IMR-90 (cell line): ENCODE data around the gene COX8C. TPM values are rescaled to one million over a fixed set of nuclear protein-coding genes. Genes with fewer than 3 reads are reported as not detected.

Source experiments
- ATAC-seq: fragments of 200-7000 bp; cut with Tn5 transposase; 2 replicates; pipeline ENCODE4 v1.9.1; 2020; ENCODE audit warnings: low read depth, mild to moderate bottlenecking, moderate library complexity
- BruUV-seq: library from RNA; stranded (reverse); fragments of 400-500 nt; replicated peaks from 2 replicates; lab custom pipeline; 2021; lab: Mats Ljungman, UMichigan
- CTCF ChIA-PET: fragments of 300-600 bp; formaldehyde crosslinking; extraction: SDS; loops from one replicate; lab custom pipeline; 2021; ENCODE audit warnings: antibody characterized with exemption; lab: Yijun Ruan, JAX
- POLR2A ChIA-PET: fragments of 300-600 bp; sonication (Branson Sonifier 250); formaldehyde crosslinking; loops from one replicate; lab custom pipeline; 2022; ENCODE audit warnings: antibody characterized with exemption; ENCODE audit not compliant: unreplicated experiment; lab: Charles Lee
- DNase-seq: peaks from one replicate; pipeline ENCODE4 v3.0.0; 2013
- H2AFZ ChIP-seq: replicated peaks from 2 replicates; pipeline ENCODE3; 2013; ENCODE audit warnings: low read length, mild to moderate bottlenecking; ENCODE audit not compliant: poor library complexity
- H2AK5ac ChIP-seq: 2 replicates; pipeline ENCODE4 v1.6.1; 2013; ENCODE audit warnings: low read depth, low read length, inconsistent platforms
- H2AK9ac ChIP-seq: replicated peaks from 2 replicates; pipeline ENCODE3; 2013; ENCODE audit warnings: mild to moderate bottlenecking, low read depth, low read length, moderate library complexity; ENCODE audit not compliant: poor library complexity
- H2BK120ac ChIP-seq: 2 replicates; pipeline ENCODE4 v1.6.1; 2013; ENCODE audit warnings: low read depth, low read length, inconsistent platforms
- H2BK15ac ChIP-seq: 3 replicates; pipeline ENCODE4 v1.6.1; 2013; ENCODE audit warnings: low read depth, low read length, inconsistent platforms
- H2BK20ac ChIP-seq: 2 replicates; pipeline ENCODE4 v1.6.1; 2013; ENCODE audit warnings: low read depth, mild to moderate bottlenecking, inconsistent platforms, low read length, moderate library complexity
- H2BK5ac ChIP-seq: 2 replicates; pipeline ENCODE4 v1.6.1; 2013; ENCODE audit warnings: mild to moderate bottlenecking, low read depth, low read length, inconsistent platforms; ENCODE audit not compliant: poor library complexity, severe bottlenecking
- H3K14ac ChIP-seq: replicated peaks from 2 replicates; pipeline ENCODE4 v1.6.1; 2013; ENCODE audit warnings: low read depth, low read length, inconsistent platforms
- H3K18ac ChIP-seq: 2 replicates; pipeline ENCODE4 v1.6.1; 2013; ENCODE audit warnings: low read depth, low read length, control low read depth
- H3K23ac ChIP-seq: 2 replicates; pipeline ENCODE4 v1.6.1; 2013; ENCODE audit warnings: low read depth, low read length, inconsistent platforms
- H3K27ac ChIP-seq: 2 replicates; pipeline ENCODE4 v1.5.1; 2013; ENCODE audit warnings: mild to moderate bottlenecking, control low read depth, low read length; ENCODE audit not compliant: insufficient read depth
- H3K27me3 ChIP-seq: 2 replicates; pipeline ENCODE4 v1.6.1; 2013; ENCODE audit warnings: low read length; ENCODE audit not compliant: control insufficient read depth, insufficient read depth
- H3K36me3 ChIP-seq: 2 replicates; pipeline ENCODE4 v1.6.1; 2013; ENCODE audit warnings: low read length, mixed read lengths; ENCODE audit not compliant: control insufficient read depth, insufficient read depth
- H3K4ac ChIP-seq: 2 replicates; pipeline ENCODE4 v1.6.1; 2013; ENCODE audit warnings: low read depth, low read length, inconsistent platforms
- H3K4me1 ChIP-seq: 2 replicates; pipeline ENCODE4 v1.6.1; 2013; ENCODE audit warnings: low read length, mixed read lengths; ENCODE audit not compliant: control insufficient read depth, insufficient read depth
- H3K4me2 ChIP-seq: 2 replicates; pipeline ENCODE4 v1.6.1; 2013; ENCODE audit warnings: low read depth, mild to moderate bottlenecking, control low read depth, low read length, moderate library complexity
- H3K4me3 ChIP-seq: 2 replicates; pipeline ENCODE4 v1.5.1; 2013; ENCODE audit warnings: low read depth, mild to moderate bottlenecking, control low read depth, low read length, moderate library complexity; ENCODE audit not compliant: insufficient read depth
- H3K56ac ChIP-seq: 2 replicates; pipeline ENCODE4 v1.6.1; 2013; ENCODE audit warnings: low read length, inconsistent platforms; ENCODE audit not compliant: insufficient read depth; ENCODE audit errors: extremely low read depth
- H3K79me1 ChIP-seq, 2 experiments: 2 replicates each; pipeline ENCODE4 v1.6.1; 2013; ENCODE audit warnings: low read length in 2 of 2, inconsistent platforms in 1 of 2, low read depth in 1 of 2
- H3K9ac ChIP-seq: 2 replicates; pipeline ENCODE4 v1.6.1; 2013; ENCODE audit warnings: low read depth, low read length, control low read depth
- H3K9me1 ChIP-seq: 2 replicates; pipeline ENCODE4 v1.6.1; 2013; ENCODE audit warnings: low read length, inconsistent platforms; ENCODE audit not compliant: insufficient read depth
- H3K9me3 ChIP-seq: 2 replicates; pipeline ENCODE4 v1.6.1; 2013; ENCODE audit warnings: low read length; ENCODE audit not compliant: control insufficient read depth, insufficient read depth
- H4K20me1 ChIP-seq: 2 replicates; pipeline ENCODE4 v1.6.1; 2013; ENCODE audit warnings: low read length, inconsistent platforms; ENCODE audit not compliant: insufficient read depth
- H4K5ac ChIP-seq: 2 replicates; pipeline ENCODE4 v1.6.1; 2013; ENCODE audit warnings: mild to moderate bottlenecking, low read depth, low read length, control low read depth
- H4K8ac ChIP-seq, 2 experiments: 2 replicates each; pipeline ENCODE4 v1.6.1; 2013; ENCODE audit warnings: low read depth in 2 of 2, low read length in 2 of 2, control low read depth in 1 of 2, inconsistent platforms in 1 of 2
- H4K91ac ChIP-seq: 2 replicates; pipeline ENCODE4 v1.6.1; 2013; ENCODE audit warnings: low read depth, low read length, inconsistent platforms; ENCODE audit not compliant: insufficient read depth
- MAZ ChIP-seq: IDR thresholded peaks from 2 replicates; pipeline ENCODE4 v1.6.1; 2012; ENCODE audit warnings: low read depth, mild to moderate bottlenecking, low read length, improper control_type of control experiment, moderate library complexity, borderline replicate concordance
- RFX5 ChIP-seq: IDR thresholded peaks from 2 replicates; pipeline ENCODE4 v1.8.0; 2012; ENCODE audit warnings: low read depth, mild to moderate bottlenecking, low read length, moderate library complexity
- WGBS, 2 experiments: methylation state at CpG; one replicate each; pipeline versions ENCODE4 v1.1.5 to v1.1.7; 2013; ENCODE audit warnings: missing lambda C conversion rate in 2 of 2; ENCODE audit not compliant: insufficient read length in 1 of 2; ENCODE audit errors: extremely low coverage in 2 of 2; 5-methylcytosine and 5-hydroxymethylcytosine counted together
- dilution Hi-C: fragments of 300-500 bp; cut with HindIII; formaldehyde crosslinking; loops from one replicate; pipeline ENCODE4 v1.14.3; 2018; ENCODE audit warnings: low sequenced_read_pairs; ENCODE audit not compliant: unreplicated experiment
- in situ Hi-C: fragments of 300-500 bp; cut with MboI; formaldehyde crosslinking; loops from 3 replicates; pipeline ENCODE4 v1.14.3; 2019; ENCODE audit warnings: low sequenced_read_pairs, inconsistent platforms, mixed read lengths
- intact Hi-C: fragments of 100-400 bp; cut with micrococcal nuclease; formaldehyde crosslinking; loops from 2 replicates; pipeline ENCODE4 v1.10.0; 2022
- polyA plus RNA-seq, 3 experiments: library from polyadenylated mRNA; depleted of rRNA; stranded (reverse); fragments of >200 nt; gene quantifications; 2 replicates each; pipeline ENCODE4 v1.2.3, GENCODE V29; 2012; ENCODE audit warnings: low replicate concordance in 1 of 3
- total RNA-seq: library from RNA; depleted of rRNA; stranded (reverse); fragments of >200 nt; gene quantifications from 2 replicates; pipeline ENCODE4 v1.2.3, GENCODE V29; 2012

Gene COX8C
- total and polyA plus RNA-seq, 2 of the 4 experiments (the other 2 are of a cell fraction) = not detected

- Histone ChIP-seq H3K27me3 (no peaks in the 10 kb centered on the region), H2BK120ac (no peak overlapping the region), H2AK5ac (no peak overlapping the region), H3K9me3 (no peaks in the 10 kb centered on the region), H4K5ac (peak overlapping the region; percentile 28; the same call in 1 of the 2 replicates), H3K36me3 (no peaks in the 10 kb centered on the region), H3K4me1 (no peaks in the 10 kb centered on the region), H3K23ac (no peak overlapping the region), H2BK15ac (no peak overlapping the region), H3K9me1 (no peaks in the 10 kb centered on the region), H3K56ac (no peak overlapping the region), H2BK20ac (no peak overlapping the region), H3K18ac (no peak overlapping the region; the same call in 1 of the 2 replicates), H3K79me1 (peaks cover 0 to 38% of the 10 kb centered on the region in 2 experiments; a peak in 2 of 4 replicates), H4K8ac (peak overlapping the region; percentile 5 to 74; a peak in 1 of 4 replicates), H3K14ac (peak overlapping the region; percentile 55; the same call in 1 of the 2 replicates), H2AFZ (peak overlapping the region; percentile 96), H3K4ac (peak overlapping the region; percentile 74), H2AK9ac (peak overlapping the region; percentile 81), H3K27ac (peak overlapping the region; percentile 94), H3K4me2 (peak overlapping the region; percentile 99), H4K20me1 (peaks cover 26% of the 10 kb centered on the region; the same call in 1 of the 2 replicates), H4K91ac (no peak overlapping the region; the same call in 1 of the 2 replicates), H3K4me3 (peak overlapping the region; percentile 55), H2BK5ac (peak overlapping the region; percentile 92), H3K9ac (peak overlapping the region; percentile 94)
- dilution Hi-C loops (no loop called here), intact Hi-C loops (loop anchor here (1.0 to 5.0 kb wide), 3 partner anchors 92 to 750 kb away; partner anchors contain the start of genes DDX24 and IFI27L1), in situ Hi-C loops (no loop called here)
- TF ChIP-seq RFX5 (no peak), MAZ (peak; percentile 32)
- BruUV-seq = no TSS peak
- peak; percentile 49 for DNase-seq
- ChIA-PET POLR2A (no interaction called here), CTCF (no interaction called here)
- 0% methylated on average over 15 of the region's 61 CpGs; no CpG with 5 or more reads in 1 of the 2 experiments for WGBS, 2 experiments
- ATAC-seq = peak; percentile 85
Observed at GRCh38 chr14:93332397-93332852, 14.6 kb upstream of the COX8C start.
